ENCODE data around the gene RBM19. TPM values are rescaled to one million over a fixed set of nuclear protein-coding genes. Genes with fewer than 3 reads are reported as not detected.

The RBM19 gene
- total RNA-seq, 2 donors from 2014 or later: 38.6 to 43.1 TPM

GRCh38 chr12:113786107-113786506 is 180.0 kb downstream of the RBM19 start:
- H3K9me3 Mint-ChIP-seq: peaks cover 8% of the 10 kb centered on the region
- Histone ChIP-seq H3K27ac (ENCODE audit: low read depth, low read length) (no peak overlapping the region), H3K9ac (ENCODE audit: extremely low read depth, low read length, poor library complexity, severe bottlenecking) (no peak overlapping the region), H3K36me3 (ENCODE audit: control insufficient read depth, insufficient read depth, low read length) (no peaks in the 10 kb centered on the region), H3K27me3 (ENCODE audit: control insufficient read depth, insufficient read depth, low read length, poor library complexity, severe bottlenecking) (no peaks in the 10 kb centered on the region), H3K4me1 (ENCODE audit: control insufficient read depth, insufficient read depth, low read length) (peaks cover 3% of the 10 kb centered on the region), H3K4me3 (ENCODE audit: low read length) (no peak overlapping the region), H3K9me3 (ENCODE audit: control insufficient read depth, low read length) (peaks cover 9% of the 10 kb centered on the region)
- no peak for DNase-seq
- H3K27ac Mint-ChIP-seq: no peak overlapping the region
- H3K4me3 Mint-ChIP-seq: no peak overlapping the region
- WGBS, 2 experiments (ENCODE audit: insufficient coverage in 1 of 2, insufficient read length in 1 of 2): 94 to 100% methylated on average over 2 of the region's 2 CpGs
- H3K27me3 Mint-ChIP-seq (ENCODE audit: insufficient read depth): peaks cover 13% of the 10 kb centered on the region
- peaks cover 14% of the 10 kb centered on the region for H3K4me1 Mint-ChIP-seq
- peak; percentile 29 for TF ChIP-seq CTCF (conservative IDR thresholded peaks at IDR 0.05)
- H3K36me3 Mint-ChIP-seq (ENCODE audit: low read depth): no peaks in the 10 kb centered on the region

- no peak for DNase-seq
- Mint-ChIP-seq H3K36me3 (ENCODE audit: low read depth) (no peaks in the 10 kb centered on the region), H3K4me3 (no peak overlapping the region), H3K4me1 (peaks cover 16% of the 10 kb centered on the region), H3K27ac (no peak overlapping the region), H3K27me3 (ENCODE audit: insufficient read depth) (peaks cover 12% of the 10 kb centered on the region), H3K9me3 (peaks cover 17% of the 10 kb centered on the region)
- 77 to 97% methylated on average over 4 to 5 of the region's 5 CpGs for WGBS, 2 experiments (ENCODE audit: insufficient coverage in 1 of 2, insufficient read length in 1 of 2)
- H3K27me3 ChIP-seq (ENCODE audit: control insufficient read depth, insufficient read depth, low read length, poor library complexity, severe bottlenecking): no peaks in the 10 kb centered on the region
- no peaks in the 10 kb centered on the region for H3K36me3 ChIP-seq (ENCODE audit: control insufficient read depth, insufficient read depth, low read length)
- H3K9ac ChIP-seq (ENCODE audit: extremely low read depth, low read length, poor library complexity, severe bottlenecking): no peak overlapping the region
- no peak for TF ChIP-seq CTCF (conservative IDR thresholded peaks at IDR 0.05)
- no peak overlapping the region for H3K4me3 ChIP-seq (ENCODE audit: low read length)
- no peak overlapping the region for H3K27ac ChIP-seq (ENCODE audit: low read depth, low read length)
- peaks cover 3% of the 10 kb centered on the region for H3K4me1 ChIP-seq (ENCODE audit: control insufficient read depth, insufficient read depth, low read length)
- peaks cover 10% of the 10 kb centered on the region for H3K9me3 ChIP-seq (ENCODE audit: control insufficient read depth, low read length)
These were observed 182.3 kb downstream of the RBM19 start for GRCh38 chr12:113783811-113784210.

- Histone ChIP-seq H3K9ac (ENCODE audit: extremely low read depth, low read length, poor library complexity, severe bottlenecking) (no peak overlapping the region), H3K27ac (ENCODE audit: low read depth, low read length) (no peak overlapping the region), H3K9me3 (ENCODE audit: control insufficient read depth, low read length) (peaks cover 10% of the 10 kb centered on the region), H3K27me3 (ENCODE audit: control insufficient read depth, insufficient read depth, low read length, poor library complexity, severe bottlenecking) (no peaks in the 10 kb centered on the region), H3K4me3 (ENCODE audit: low read length) (no peak overlapping the region), H3K36me3 (ENCODE audit: control insufficient read depth, insufficient read depth, low read length) (no peaks in the 10 kb centered on the region), H3K4me1 (ENCODE audit: control insufficient read depth, insufficient read depth, low read length) (peaks cover 3% of the 10 kb centered on the region)
- Mint-ChIP-seq H3K27me3 (ENCODE audit: insufficient read depth) (peaks cover 10% of the 10 kb centered on the region), H3K9me3 (peaks cover 17% of the 10 kb centered on the region), H3K27ac (no peak overlapping the region), H3K36me3 (ENCODE audit: low read depth) (no peaks in the 10 kb centered on the region), H3K4me1 (peaks cover 21% of the 10 kb centered on the region), H3K4me3 (no peak overlapping the region)
- 52 to 73% methylated on average over 6 to 14 of the region's 14 CpGs for WGBS, 2 experiments (ENCODE audit: insufficient coverage in 1 of 2, insufficient read length in 1 of 2)
- TF ChIP-seq CTCF (conservative IDR thresholded peaks at IDR 0.05): no peak
- DNase-seq: no peak
These were observed 183.3 kb downstream of the RBM19 start for GRCh38 chr12:113782873-113783272.
